ENCODE results near the gene APRT. TPM values are rescaled to one million over a fixed set of nuclear protein-coding genes. Genes with fewer than 3 reads are reported as not detected.
A peak's percentile ranks its signal among the peaks of the same experiment; 100 is the strongest.

The APRT gene
- total and polyA plus RNA-seq, 9 of the 15 experiments (the other 6 are each of a cell fraction or from before 2014, with no cell fraction given): 41.7 to 409 (median 146) TPM

DNA sequence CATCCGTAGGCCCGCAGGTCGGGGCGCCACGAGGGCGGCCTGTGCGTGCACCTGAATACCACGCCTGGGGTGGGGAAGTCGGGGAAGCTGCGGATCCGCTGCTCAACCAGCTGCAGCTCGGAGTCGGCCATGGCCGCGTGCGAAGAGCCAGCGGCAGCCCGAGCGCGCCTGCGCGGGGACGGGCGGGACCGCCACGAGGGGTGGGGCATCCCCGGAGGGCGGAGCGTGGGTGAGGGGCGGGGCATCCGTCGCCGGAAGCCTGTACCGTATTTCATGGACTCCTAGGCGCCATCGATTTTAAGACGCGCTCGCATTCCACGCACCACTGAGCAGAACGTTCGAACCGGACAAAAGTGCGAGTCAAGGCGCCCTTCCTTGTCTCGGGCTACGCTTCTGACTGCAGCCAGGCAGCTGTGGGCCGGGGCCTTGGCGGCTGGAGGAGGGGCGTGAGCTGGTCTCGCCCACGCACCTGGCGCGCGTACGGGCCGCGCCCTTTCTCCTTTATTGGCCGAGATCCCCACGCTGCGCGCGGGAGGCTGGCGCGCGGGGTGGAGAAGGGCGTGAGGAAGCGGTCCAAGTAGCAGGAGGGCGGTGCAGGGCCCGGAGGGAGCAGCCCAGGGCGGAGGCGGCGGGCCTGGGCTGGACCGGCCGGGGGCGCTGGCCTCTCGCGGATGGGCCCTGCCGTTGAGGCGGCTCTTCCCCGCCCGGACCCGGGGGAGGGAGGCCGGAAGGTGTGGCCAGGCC, at the start of gene APRT (continued):
- TF ChIP-seq CHD7 (IDR thresholded peaks at IDR 0.05; ENCODE audit: low read depth, low read length) (peak; percentile 99), SIN3B (IDR thresholded peaks at IDR 0.05; ENCODE audit: low read depth) (peak; percentile 59; the same call in 1 of the 2 replicates), ZNF444 (CRISPR knock-in tag; IDR thresholded peaks at IDR 0.05) (no peak), ZNF311 (CRISPR knock-in tag; IDR thresholded peaks at IDR 0.05) (no peak), PHB (CRISPR knock-in tag; IDR thresholded peaks at IDR 0.05) (no peak), KAT8 (IDR thresholded peaks at IDR 0.05; ENCODE audit: low read depth) (no peak), HOXB6 (CRISPR knock-in tag; IDR thresholded peaks at IDR 0.05; ENCODE audit: borderline replicate concordance) (no peak), CCAR2 (IDR thresholded peaks at IDR 0.05; ENCODE audit: low read depth, low read length) (no peak), TAF15 (IDR thresholded peaks at IDR 0.05; ENCODE audit: low read depth, low read length) (no peak), GATAD2A (IDR thresholded peaks at IDR 0.05) (no peak), ZNF146 (CRISPR knock-in tag; IDR thresholded peaks at IDR 0.05; ENCODE audit: unreplicated experiment) (no peak), ILK (tag; IDR thresholded peaks at IDR 0.05; ENCODE audit: borderline replicate concordance, low read depth) (no peak), SREBF1 (IDR thresholded peaks at IDR 0.05; ENCODE audit: borderline replicate concordance, low read depth, low read length) (no peak), TRIM28 (IDR thresholded peaks at IDR 0.05) (peak; percentile 88), ELK1 (CRISPR knock-in tag; IDR thresholded peaks at IDR 0.05) (no peak)
